ENCODE measurements around the gene JAML.

Gene JAML

DNA sequence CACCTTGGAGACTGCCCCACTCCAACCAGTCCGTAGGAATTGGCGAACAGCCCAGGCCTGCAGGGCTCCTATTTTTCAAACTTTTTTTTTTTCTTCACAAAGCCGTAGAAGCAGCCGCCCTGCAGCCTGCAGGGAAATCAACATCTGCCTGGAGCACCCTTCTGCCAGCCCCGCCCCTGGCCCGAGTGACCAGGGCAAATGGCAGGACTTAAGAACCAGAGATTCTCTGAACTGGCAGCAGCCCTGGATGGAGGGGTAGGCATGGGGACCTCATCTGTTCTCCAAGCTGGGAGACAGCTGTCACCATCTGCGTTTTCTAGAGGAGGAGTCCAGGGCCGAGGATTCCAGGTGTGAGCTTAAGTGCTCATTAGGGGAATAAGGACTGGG is 53.9 kb downstream of the JAML start:
- TF ChIP-seq, protein P1, sequence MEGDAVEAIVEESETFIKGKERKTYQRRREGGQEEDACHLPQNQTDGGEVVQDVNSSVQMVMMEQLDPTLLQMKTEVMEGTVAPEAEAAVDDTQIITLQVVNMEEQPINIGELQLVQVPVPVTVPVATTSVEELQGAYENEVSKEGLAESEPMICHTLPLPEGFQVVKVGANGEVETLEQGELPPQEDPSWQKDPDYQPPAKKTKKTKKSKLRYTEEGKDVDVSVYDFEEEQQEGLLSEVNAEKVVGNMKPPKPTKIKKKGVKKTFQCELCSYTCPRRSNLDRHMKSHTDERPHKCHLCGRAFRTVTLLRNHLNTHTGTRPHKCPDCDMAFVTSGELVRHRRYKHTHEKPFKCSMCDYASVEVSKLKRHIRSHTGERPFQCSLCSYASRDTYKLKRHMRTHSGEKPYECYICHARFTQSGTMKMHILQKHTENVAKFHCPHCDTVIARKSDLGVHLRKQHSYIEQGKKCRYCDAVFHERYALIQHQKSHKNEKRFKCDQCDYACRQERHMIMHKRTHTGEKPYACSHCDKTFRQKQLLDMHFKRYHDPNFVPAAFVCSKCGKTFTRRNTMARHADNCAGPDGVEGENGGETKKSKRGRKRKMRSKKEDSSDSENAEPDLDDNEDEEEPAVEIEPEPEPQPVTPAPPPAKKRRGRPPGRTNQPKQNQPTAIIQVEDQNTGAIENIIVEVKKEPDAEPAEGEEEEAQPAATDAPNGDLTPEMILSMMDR (IDR thresholded peaks at IDR 0.05) = no peak

DNA sequence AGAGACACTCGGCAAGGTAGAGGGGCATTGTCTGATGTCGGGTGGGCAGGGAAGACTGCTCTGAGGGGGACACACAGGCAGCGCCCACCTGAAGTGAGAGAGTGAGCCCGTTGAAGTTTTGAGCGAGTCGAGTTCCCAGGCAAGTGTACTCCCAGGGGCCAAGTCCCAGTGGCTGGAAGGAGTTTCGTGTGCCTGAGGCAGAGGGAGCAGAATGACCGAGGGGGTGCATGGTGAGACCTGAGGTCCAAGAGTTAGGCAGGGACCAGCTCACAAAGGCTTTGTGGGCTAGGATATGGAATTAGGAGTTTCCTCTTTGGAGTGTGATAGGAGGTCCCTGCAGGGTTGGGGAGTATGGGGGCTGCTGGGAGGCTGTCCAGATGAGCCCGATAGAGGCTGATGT is 54.6 kb downstream of the JAML start:
- TF ChIP-seq, protein P1 (IDR thresholded peaks at IDR 0.05) = no peak

DNA sequence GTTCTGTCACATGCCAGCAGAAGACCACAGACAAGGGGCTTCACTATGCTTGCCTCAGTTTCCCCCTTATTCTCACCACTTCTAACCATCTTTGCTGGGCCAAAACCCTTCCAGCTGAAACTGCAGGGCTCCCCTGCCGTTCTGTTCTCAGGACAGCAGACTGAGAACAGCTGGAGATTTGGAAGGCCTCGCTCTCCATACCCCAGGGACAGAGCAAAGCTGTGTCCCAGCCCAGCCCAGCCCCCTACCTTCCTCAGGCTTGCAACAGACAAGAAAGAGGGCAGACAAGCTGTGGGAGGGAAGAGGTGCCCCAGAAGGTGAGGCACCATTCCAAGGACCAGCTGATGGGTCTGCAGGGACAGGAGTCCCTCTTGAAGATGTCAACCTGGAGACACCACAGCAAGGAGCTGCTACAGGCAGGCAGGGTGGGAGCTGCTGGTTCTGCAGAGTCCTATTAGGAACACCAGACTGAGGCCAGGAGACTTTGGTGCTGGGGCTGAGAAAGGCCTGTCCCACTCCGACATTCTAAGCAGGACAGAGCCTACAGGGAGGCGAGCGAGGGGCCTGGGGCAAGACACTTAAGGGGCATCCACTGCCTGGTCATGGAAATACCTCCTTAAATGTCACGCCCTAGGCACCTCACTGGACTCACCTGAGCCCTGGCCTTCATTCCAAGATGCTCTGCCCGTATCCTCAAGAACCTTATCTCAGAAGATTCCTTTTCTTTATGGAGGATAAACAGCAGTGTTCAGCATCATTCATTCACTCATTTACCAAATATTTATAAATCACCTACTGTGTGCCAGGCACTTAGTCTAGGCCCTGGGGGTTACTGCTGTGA is 55.3 kb downstream of the JAML start:
- TF ChIP-seq, protein P1 (IDR thresholded peaks at IDR 0.05) = no peak

DNA sequence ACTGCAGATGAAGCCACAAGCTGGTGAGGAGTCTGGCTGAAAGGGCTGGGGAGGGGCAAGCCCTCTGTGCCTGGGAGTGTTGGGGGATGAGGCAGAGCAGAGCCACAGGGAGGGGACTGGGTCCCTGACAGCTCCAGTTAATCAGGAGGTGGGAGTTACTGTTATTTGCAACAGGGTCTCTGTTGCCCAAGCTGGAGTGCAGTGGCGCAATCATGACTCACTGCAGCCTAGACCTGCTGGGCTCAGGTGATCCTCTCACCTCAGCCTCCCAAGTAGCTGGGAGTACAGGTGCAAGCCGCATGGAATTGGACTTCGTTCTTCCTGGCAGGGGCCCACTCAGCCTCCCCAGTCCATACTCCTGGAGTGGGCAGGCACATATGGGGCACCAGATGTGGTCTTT is 56.1 kb downstream of the JAML start:
- TF ChIP-seq, protein P1 (IDR thresholded peaks at IDR 0.05) = no peak

DNA sequence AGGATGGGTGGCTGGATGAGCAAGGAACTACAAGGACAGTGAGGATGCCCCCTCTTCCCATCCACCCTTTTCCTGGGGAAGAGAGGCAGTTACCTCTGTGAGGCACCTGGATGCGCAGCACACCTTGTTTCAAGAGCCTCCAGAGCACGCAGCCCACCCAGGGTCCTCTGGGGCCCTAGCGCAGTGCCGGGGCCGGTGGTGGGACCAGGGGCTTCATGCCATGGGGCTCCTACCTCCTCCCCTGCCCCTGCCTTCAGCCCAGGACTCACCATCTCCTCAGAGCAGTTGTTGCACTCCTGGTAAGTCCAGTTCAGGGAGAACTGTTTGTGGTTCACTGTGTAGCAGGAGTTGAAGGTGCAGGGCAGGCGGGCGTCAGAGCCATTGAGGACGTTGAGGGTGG is 56.5 kb downstream of the JAML start:
- TF ChIP-seq, protein P1 (IDR thresholded peaks at IDR 0.05) = no peak

DNA sequence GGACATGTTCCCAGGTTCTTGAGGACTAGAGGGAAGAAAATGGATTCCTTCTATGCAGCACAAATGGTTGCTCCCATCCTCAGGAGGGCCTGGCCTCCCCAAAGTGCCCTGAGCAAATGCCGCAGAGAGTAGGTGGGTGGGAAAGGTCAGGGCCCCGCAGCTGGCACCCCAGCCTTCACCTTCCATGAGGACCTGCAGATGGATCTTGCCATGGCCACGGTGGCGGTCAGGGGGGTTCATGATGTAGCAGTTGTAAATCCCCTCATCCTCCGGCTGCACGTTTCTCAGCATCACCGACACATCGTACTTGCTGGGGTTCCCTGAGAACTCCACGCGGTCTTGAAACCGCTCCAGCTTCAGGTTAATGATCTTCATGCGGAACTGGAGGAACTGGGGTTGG is 56.9 kb downstream of the JAML start:
- TF ChIP-seq, protein P1 (IDR thresholded peaks at IDR 0.05) = no peak

DNA sequence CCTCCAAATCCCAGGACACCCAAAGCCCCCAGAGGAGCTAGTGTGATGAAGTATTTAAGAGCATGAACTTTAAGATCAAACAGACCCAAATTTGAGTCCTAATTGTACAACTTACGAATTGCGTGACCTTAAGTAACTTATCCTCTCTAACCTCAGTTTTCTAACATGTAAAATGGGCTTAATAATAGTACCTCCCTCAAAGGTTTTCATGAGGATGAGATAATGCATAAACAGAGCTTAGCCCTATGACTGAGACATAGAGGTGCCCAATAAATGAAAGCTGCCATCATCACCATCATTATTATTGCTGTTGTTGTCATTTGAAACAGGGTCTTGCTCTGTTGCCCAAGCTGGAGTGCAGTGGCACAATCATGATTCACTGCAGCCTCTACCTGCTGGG is 57.6 kb downstream of the JAML start:
- TF ChIP-seq, protein P1 (IDR thresholded peaks at IDR 0.05) = no peak
